PC-3 (cell line): Measurements from ENCODE around the gene UNG. TPM values are rescaled to one million over a fixed set of nuclear protein-coding genes. Genes with fewer than 3 reads are reported as not detected.

Source experiments
- ATAC-seq: fragments of 200-7000 bp; cut with Tn5 transposase; 2 replicates; pipeline ENCODE4 v1.9.1; 2020; ENCODE audit warnings: mild to moderate bottlenecking, moderate library complexity
- BruUV-seq: library from RNA; stranded (reverse); fragments of 400-500 nt; replicated peaks from 2 replicates; lab custom pipeline; 2021; lab: Mats Ljungman, UMichigan
- CTCF ChIA-PET: fragments of 300-600 bp; sonication (Branson Sonifier 250); formaldehyde crosslinking; loops from one replicate; lab custom pipeline; 2022; ENCODE audit warnings: antibody characterized with exemption; lab: Charles Lee
- POLR2A ChIA-PET: fragments of 300-600 bp; sonication (Branson Sonifier 250); formaldehyde crosslinking; loops from one replicate; lab custom pipeline; 2022; ENCODE audit warnings: antibody characterized with exemption; ENCODE audit not compliant: unreplicated experiment; lab: Charles Lee
- DNase-seq: peaks from one replicate; pipeline ENCODE4 v3.0.0-alpha.2; 2015
- H2AFZ ChIP-seq: fragments of 300-600 bp; sonication (generic); 2 replicates; pipeline ENCODE4 v1.6.0; 2016; ENCODE audit warnings: antibody characterized with exemption, low read length
- H3F3A ChIP-seq: fragments of 300-600 bp; sonication (generic); one replicate; pipeline ENCODE4 v1.6.0; 2017; ENCODE audit warnings: antibody characterized with exemption, low read length, control low read depth, mild to moderate bottlenecking; ENCODE audit not compliant: unreplicated experiment
- H3K27ac ChIP-seq: fragments of 300-600 bp; sonication (generic); 2 replicates; pipeline ENCODE4 v1.5.1; 2016; ENCODE audit warnings: mild to moderate bottlenecking, low read length
- H3K27me3 ChIP-seq: fragments of 300-600 bp; sonication (generic); 2 replicates; pipeline ENCODE4 v1.6.1; 2016; ENCODE audit warnings: low read length, mixed read lengths
- H3K36me3 ChIP-seq: fragments of 300-600 bp; sonication (generic); 2 replicates; pipeline ENCODE4 v1.6.1; 2016; ENCODE audit warnings: low read depth, mixed run types, low read length, mixed read lengths
- H3K4me1 ChIP-seq: fragments of 300-600 bp; sonication (generic); 2 replicates; pipeline ENCODE4 v1.5.1; 2016; ENCODE audit warnings: low read length; ENCODE audit not compliant: insufficient read depth
- H3K4me2 ChIP-seq: fragments of 300-600 bp; sonication (generic); 2 replicates; pipeline ENCODE4 v1.6.0; 2016; ENCODE audit warnings: low read length
- H3K4me3 ChIP-seq: fragments of 300-600 bp; sonication (generic); 2 replicates; pipeline ENCODE4 v1.5.1; 2016; ENCODE audit warnings: mild to moderate bottlenecking, low read length, mixed read lengths
- H3K79me2 ChIP-seq: fragments of 300-600 bp; sonication (generic); 2 replicates; pipeline ENCODE4 v1.6.1; 2017; ENCODE audit warnings: low read length, mixed read lengths
- H3K9ac ChIP-seq: fragments of 300-600 bp; sonication (generic); 2 replicates; pipeline ENCODE4 v1.6.0; 2016; ENCODE audit warnings: mild to moderate bottlenecking, low read length
- H3K9me2 ChIP-seq: fragments of 300-600 bp; sonication (generic); replicated peaks from 2 replicates; pipeline ENCODE4 v1.6.1; 2016; ENCODE audit warnings: mixed run types, low read length, mixed read lengths
- H3K9me3 ChIP-seq: fragments of 300-600 bp; sonication (generic); 2 replicates; pipeline ENCODE4 v1.6.1; 2016; ENCODE audit warnings: low read length, mixed read lengths
- H4K20me1 ChIP-seq: fragments of 300-600 bp; sonication (generic); 2 replicates; pipeline ENCODE4 v1.6.1; 2016; ENCODE audit warnings: low read length, mixed read lengths
- EZH2 ChIP-seq: fragments of 300-600 bp; sonication (generic); IDR thresholded peaks from one replicate; pipeline ENCODE4 v1.6.1; 2017; ENCODE audit warnings: antibody characterized with exemption, mild to moderate bottlenecking, low read length; ENCODE audit not compliant: unreplicated experiment
- EZH2phosphoT487 ChIP-seq: fragments of 300-600 bp; sonication (generic); IDR thresholded peaks from 2 replicates; pipeline ENCODE4 v1.6.1; 2018; ENCODE audit warnings: mild to moderate bottlenecking, antibody characterized with exemption, low read length, borderline replicate concordance
- intact Hi-C: fragments of 100-400 bp; cut with micrococcal nuclease; formaldehyde crosslinking; loops from 2 replicates; pipeline ENCODE4 v1.9.0; 2023
- total RNA-seq: library from RNA; depleted of rRNA; stranded (reverse); fragments of >200 nt; gene quantifications from 2 replicates; pipeline ENCODE4 v1.2.3, GENCODE V29; 2014
- TF ChIP-seq, protein P1 (sequence below): fragments of 300-600 bp; sonication (generic); conservative IDR thresholded peaks from 2 replicates; pipeline ENCODE4 v1.5.1; 2017; ENCODE audit warnings: antibody characterized with exemption, low read depth, mild to moderate bottlenecking, low read length

Gene UNG
- total RNA-seq, 1 experiment from 2014 or later: 168 TPM

DNA sequence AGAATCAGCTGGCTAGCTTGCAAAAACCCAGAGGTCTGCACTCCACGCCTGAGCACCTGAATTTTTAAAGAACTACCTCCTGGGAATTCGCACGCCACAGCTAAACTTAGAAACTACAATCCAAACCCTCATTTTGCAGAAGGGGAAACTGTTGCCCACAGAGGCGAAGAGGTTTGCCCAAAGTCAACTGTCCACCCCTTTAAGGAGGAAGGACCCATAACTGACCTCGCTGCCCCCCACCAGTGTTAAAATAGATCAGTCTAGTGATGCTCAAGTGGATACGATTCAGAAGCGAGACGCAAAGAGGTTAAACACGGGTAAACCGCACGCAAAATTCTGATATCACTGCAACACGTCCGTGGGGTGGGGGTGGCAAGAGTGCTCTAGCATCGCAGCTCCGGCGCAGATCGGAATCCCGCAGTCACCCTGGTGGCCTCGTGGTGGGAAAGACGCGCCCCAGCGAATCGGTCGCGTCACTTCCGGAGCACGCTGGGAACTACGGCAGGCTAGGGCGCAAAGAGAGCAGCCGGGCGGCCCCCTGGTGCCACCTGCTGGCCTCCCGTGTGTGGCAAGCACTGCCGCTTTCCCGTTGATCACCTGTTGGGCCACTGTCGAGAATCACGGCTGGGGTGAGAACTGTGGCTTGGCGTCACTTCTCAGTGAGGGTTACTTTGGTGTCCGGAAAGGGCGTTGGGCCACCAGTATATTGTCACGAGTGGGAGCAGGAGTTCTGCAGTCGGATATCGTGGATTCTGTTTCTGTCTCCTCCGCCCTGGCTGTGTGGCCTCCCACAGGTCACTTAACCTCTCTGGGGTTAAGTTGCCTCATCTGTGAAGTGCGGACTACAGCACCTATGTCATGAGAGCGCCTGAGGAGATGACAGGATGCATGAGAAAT lies 4.1 kb upstream of the UNG start, which contains the start of gene ALKBH2:
ALKBH2 (minus strand) TSS at position 451 of the 897 bp plus-strand sequence. CDS start 686 bp downstream, outside the sequence.
- CTCF ChIA-PET: interaction anchor here (0.7 kb wide), 1 partner anchor 41 kb away, joined by 3 read pairs; the partner anchor contains the start of gene USP30
- peak within 1 kb of the TSS; percentile 88 for H2AFZ ChIP-seq
- DNase-seq (peak; percentile 97), ATAC-seq (peak; percentile 55)
- H3K36me3 ChIP-seq: peaks cover 6% of the 10 kb centered on the region
- peak within 1 kb of the TSS; percentile 83 for H3K4me2 ChIP-seq
- intact Hi-C loops: loop anchor here (1.0 to 10.0 kb wide), 8 partner anchors 40 to 530 kb away; partner anchors contain the start of genes CORO1C, ISCU and USP30
- H3K4me1 ChIP-seq: peaks cover 39% of the 10 kb centered on the region
- H3K9ac ChIP-seq: peak within 1 kb of the TSS; percentile 68
- no peak for TF ChIP-seq EZH2
- TF ChIP-seq, protein P1, sequence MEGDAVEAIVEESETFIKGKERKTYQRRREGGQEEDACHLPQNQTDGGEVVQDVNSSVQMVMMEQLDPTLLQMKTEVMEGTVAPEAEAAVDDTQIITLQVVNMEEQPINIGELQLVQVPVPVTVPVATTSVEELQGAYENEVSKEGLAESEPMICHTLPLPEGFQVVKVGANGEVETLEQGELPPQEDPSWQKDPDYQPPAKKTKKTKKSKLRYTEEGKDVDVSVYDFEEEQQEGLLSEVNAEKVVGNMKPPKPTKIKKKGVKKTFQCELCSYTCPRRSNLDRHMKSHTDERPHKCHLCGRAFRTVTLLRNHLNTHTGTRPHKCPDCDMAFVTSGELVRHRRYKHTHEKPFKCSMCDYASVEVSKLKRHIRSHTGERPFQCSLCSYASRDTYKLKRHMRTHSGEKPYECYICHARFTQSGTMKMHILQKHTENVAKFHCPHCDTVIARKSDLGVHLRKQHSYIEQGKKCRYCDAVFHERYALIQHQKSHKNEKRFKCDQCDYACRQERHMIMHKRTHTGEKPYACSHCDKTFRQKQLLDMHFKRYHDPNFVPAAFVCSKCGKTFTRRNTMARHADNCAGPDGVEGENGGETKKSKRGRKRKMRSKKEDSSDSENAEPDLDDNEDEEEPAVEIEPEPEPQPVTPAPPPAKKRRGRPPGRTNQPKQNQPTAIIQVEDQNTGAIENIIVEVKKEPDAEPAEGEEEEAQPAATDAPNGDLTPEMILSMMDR: peak; percentile 93
- BruUV-seq: TSS peak; percentile 88
- no peaks in the 10 kb centered on the region for H3K27me3 ChIP-seq
- peak within 1 kb of the TSS; percentile 27 for H3K27ac ChIP-seq
- H4K20me1 ChIP-seq: no peaks in the 10 kb centered on the region
- H3K9me3 ChIP-seq: no peaks in the 10 kb centered on the region
- peaks cover 33% of the 10 kb centered on the region for H3K79me2 ChIP-seq
- H3F3A ChIP-seq: no peaks in the 10 kb centered on the region
- POLR2A ChIA-PET: no interaction called here
- no peaks in the 10 kb centered on the region for H3K9me2 ChIP-seq
- H3K4me3 ChIP-seq: peak within 1 kb of the TSS; percentile 62

DNA sequence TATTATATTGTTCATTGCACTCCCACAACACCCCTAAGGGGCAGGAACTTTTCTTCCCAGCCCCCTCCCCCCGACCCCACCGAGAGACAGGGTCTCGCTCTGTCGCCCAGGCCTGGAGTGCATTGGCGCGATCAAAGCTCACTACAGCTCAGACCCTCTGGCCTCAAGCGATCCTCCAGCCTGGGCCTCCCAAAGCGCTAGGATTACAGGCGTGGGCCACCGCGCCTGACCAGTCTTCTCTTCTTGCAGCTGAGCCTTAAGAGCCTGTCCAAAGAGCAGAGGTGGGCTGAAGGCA lies 310 bp upstream of the UNG start:
- TF ChIP-seq, protein P1: no peak
- peaks cover 22% of the 10 kb centered on the region for H4K20me1 ChIP-seq
- H3K27ac ChIP-seq: no peak overlapping the region
- peaks cover 17% of the 10 kb centered on the region for H3K36me3 ChIP-seq
- DNase-seq: no peak
- peak overlapping the region; percentile 96 for H3K9ac ChIP-seq
- H3K4me2 ChIP-seq: peak overlapping the region; percentile 95
- H3F3A ChIP-seq: no peaks in the 10 kb centered on the region
- H3K9me3 ChIP-seq: no peaks in the 10 kb centered on the region
- ATAC-seq: no peak
- peak overlapping the region; percentile 83 for H3K4me3 ChIP-seq
- ChIA-PET CTCF (no interaction called here), POLR2A (no interaction called here)
- H3K4me1 ChIP-seq: peaks cover 21% of the 10 kb centered on the region
- H3K27me3 ChIP-seq: no peaks in the 10 kb centered on the region
- peaks cover 40% of the 10 kb centered on the region for H3K79me2 ChIP-seq
- no peaks in the 10 kb centered on the region for H3K9me2 ChIP-seq
- BruUV-seq: no TSS peak
- H2AFZ ChIP-seq: peak overlapping the region; percentile 97
- intact Hi-C loops: loop anchor here (10.0 kb wide), 1 partner anchor 362 kb away; the partner anchor contains the start of gene CORO1C

DNA sequence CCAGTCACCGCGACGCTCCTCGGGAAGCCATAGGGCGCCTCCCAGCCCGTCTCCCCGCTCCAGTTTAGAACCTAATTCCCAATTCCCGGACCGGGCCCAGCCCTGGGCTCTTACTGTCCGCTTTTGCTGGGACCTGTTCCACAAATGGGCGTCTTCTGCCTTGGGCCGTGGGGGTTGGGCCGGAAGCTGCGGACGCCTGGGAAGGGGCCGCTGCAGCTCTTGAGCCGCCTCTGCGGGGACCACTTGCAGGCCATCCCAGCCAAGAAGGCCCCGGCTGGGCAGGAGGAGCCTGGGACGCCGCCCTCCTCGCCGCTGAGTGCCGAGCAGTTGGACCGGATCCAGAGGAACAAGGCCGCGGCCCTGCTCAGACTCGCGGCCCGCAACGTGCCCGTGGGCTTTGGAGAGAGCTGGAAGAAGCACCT lies 797 bp downstream of the UNG start:
- TSS peak; percentile 61 for BruUV-seq
- ChIA-PET POLR2A (interaction anchor here (0.5 kb wide), 1 partner anchor 53 kb away, joined by 4 read pairs; no protein-coding TSS in a partner anchor), CTCF (interaction anchor here (0.5 to 1.5 kb wide), 2 partner anchors 14 to 429 kb away, joined by 4 to 5 read pairs; no protein-coding TSS in a partner anchor)
- Histone ChIP-seq H3K27me3 (no peaks in the 10 kb centered on the region), H2AFZ (peak overlapping the region; percentile 82), H3K79me2 (peaks cover 29% of the 10 kb centered on the region), H3K27ac (peak overlapping the region; percentile 46), H3K9me3 (no peaks in the 10 kb centered on the region), H3K36me3 (peaks cover 24% of the 10 kb centered on the region), H3F3A (no peaks in the 10 kb centered on the region), H4K20me1 (peaks cover 22% of the 10 kb centered on the region), H3K4me1 (peaks cover 11% of the 10 kb centered on the region), H3K9ac (peak overlapping the region; percentile 96), H3K4me3 (peak overlapping the region; percentile 83), H3K4me2 (peak overlapping the region; percentile 95), H3K9me2 (no peaks in the 10 kb centered on the region)
- TF ChIP-seq EZH2phosphoT487 (no peak), EZH2 (no peak)
- TF ChIP-seq, protein P1: no peak
- intact Hi-C loops: loop anchor here (1.0 to 10.0 kb wide), 3 partner anchors 94 to 583 kb away; partner anchors contain the start of genes CORO1C and FICD
- ATAC-seq: peak; percentile 36
- DNase-seq: peak; percentile 39
